K562 (cell line): ENCODE measurements around the gene MAP3K20. TPM values are rescaled to one million over a fixed set of nuclear protein-coding genes. Genes with fewer than 3 reads are reported as not detected.

ENCODE experiments used
- BCL6 ChIP-seq: fragments of 250-450 bp; sonication (Bioruptor Pico); IDR thresholded peaks from 2 replicates; pipeline ENCODE4 v1.4.0; 2020
- CBFB ChIP-seq: sonication (generic); formaldehyde crosslinking; IDR thresholded peaks from 2 replicates; pipeline ENCODE4 v1.4.0; 2020; ENCODE audit warnings: mild to moderate bottlenecking, missing genetic modification reagents
- FOS ChIP-seq: IDR thresholded peaks from 3 replicates; pipeline ENCODE4 v1.6.1; 2011; ENCODE audit not compliant: insufficient read length; ENCODE audit errors: extremely low read depth
- HNRNPK ChIP-seq: fragments of 200-400 bp; formaldehyde crosslinking; IDR thresholded peaks from one replicate; pipeline ENCODE4 v1.6.1; 2018; ENCODE audit warnings: mild to moderate bottlenecking, low read depth, low read length; ENCODE audit not compliant: poor library complexity, severe bottlenecking
- HSF4 ChIP-seq: fragments of 250-450 bp; sonication (Bioruptor Pico); IDR thresholded peaks from 2 replicates; pipeline ENCODE4 v2.1.2; 2022; ENCODE audit warnings: mild to moderate bottlenecking, moderate library complexity, borderline replicate concordance
- NBN ChIP-seq: fragments of 450-650 bp; IDR thresholded peaks from 2 replicates; pipeline ENCODE4 v1.6.1; 2016; ENCODE audit warnings: low read depth, mild to moderate bottlenecking
- NEUROD1 ChIP-seq: fragments of 150-350 bp; IDR thresholded peaks from 2 replicates; pipeline ENCODE4 v1.6.1; 2014; ENCODE audit warnings: borderline replicate concordance, low read length, low read depth; ENCODE audit not compliant: partially characterized antibody
- NR4A1 ChIP-seq, 2 experiments: fragments of 250-450 bp in 1 of 2; fragments of 450-650 bp in 1 of 2; sonication (Bioruptor Pico) in 1 of 2; IDR thresholded peaks; 2 replicates each; pipeline versions ENCODE4 v1.4.0 to v1.6.1; 2016 to 2020; ENCODE audit warnings: mild to moderate bottlenecking in 2 of 2, missing compliant biosample characterization in 1 of 2, missing genetic modification characterization in 1 of 2, moderate library complexity in 1 of 2
- NRF1 ChIP-seq, 2 experiments: fragments of 450-650 bp; IDR thresholded peaks in 1 of 2; conservative IDR thresholded peaks in 1 of 2; 2 replicates each; pipeline ENCODE4 v1.6.1; 2014; ENCODE audit warnings: mild to moderate bottlenecking in 2 of 2
- POLR2G ChIP-seq: fragments of 200-400 bp; formaldehyde crosslinking; IDR thresholded peaks from 2 replicates; pipeline ENCODE4 v1.6.1; 2017; ENCODE audit warnings: low read depth, mild to moderate bottlenecking, antibody characterized with exemption, low read length, moderate library complexity
- RBFOX2 ChIP-seq: fragments of 200-400 bp; formaldehyde crosslinking; IDR thresholded peaks from 2 replicates; pipeline ENCODE4 v1.6.1; 2017; ENCODE audit warnings: low read depth, mild to moderate bottlenecking, low read length, moderate library complexity
- RBM15 ChIP-seq: fragments of 200-400 bp; formaldehyde crosslinking; IDR thresholded peaks from 2 replicates; pipeline ENCODE4 v1.6.1; 2018; ENCODE audit warnings: mild to moderate bottlenecking, low read length, moderate library complexity; ENCODE audit not compliant: insufficient read depth
- RNF2 ChIP-seq: sonication (generic); IDR thresholded peaks from 2 replicates; pipeline ENCODE4 v1.6.1; 2016
- SIX5 ChIP-seq, 2 experiments: IDR thresholded peaks; 2 replicates each; pipeline ENCODE4 v1.6.1; 2011; ENCODE audit warnings: low read length in 2 of 2, borderline replicate concordance in 1 of 2, low read depth in 1 of 2, mild to moderate bottlenecking in 1 of 2, moderate library complexity in 1 of 2; ENCODE audit not compliant: insufficient read depth in 1 of 2
- SMAD1 ChIP-seq: fragments of 150-350 bp; IDR thresholded peaks from 2 replicates; pipeline ENCODE4 v1.6.1; 2014; ENCODE audit warnings: low read length, low read depth; ENCODE audit not compliant: partially characterized antibody
- SRSF3 ChIP-seq: fragments of 200-400 bp; formaldehyde crosslinking; IDR thresholded peaks from 2 replicates; pipeline ENCODE4 v1.6.1; 2016; ENCODE audit warnings: mild to moderate bottlenecking, low read length, moderate library complexity; ENCODE audit not compliant: insufficient read depth
- THRA ChIP-seq: fragments of 450-650 bp; IDR thresholded peaks from 2 replicates; pipeline ENCODE4 v1.6.1; 2017; ENCODE audit warnings: mild to moderate bottlenecking, moderate library complexity
- ZBTB17 ChIP-seq: fragments of 450-650 bp; formaldehyde crosslinking; IDR thresholded peaks from 2 replicates; pipeline ENCODE4 v1.4.0; 2020; ENCODE audit warnings: mild to moderate bottlenecking
- ZBTB34 ChIP-seq: fragments of 250-450 bp; sonication (Bioruptor Pico); IDR thresholded peaks from 2 replicates; pipeline ENCODE4 v1.8.0; 2021; ENCODE audit warnings: mild to moderate bottlenecking, moderate library complexity
- ZFX ChIP-seq: sonication (generic); formaldehyde crosslinking; IDR thresholded peaks from 2 replicates; pipeline ENCODE4 v1.8.0; 2022; ENCODE audit warnings: mild to moderate bottlenecking, missing genetic modification reagents, moderate library complexity
- ZNF431 ChIP-seq: sonication (generic); formaldehyde crosslinking; IDR thresholded peaks from 2 replicates; pipeline ENCODE4 v1.8.0; 2022; ENCODE audit warnings: mild to moderate bottlenecking, missing genetic modification reagents
- ZNF707 ChIP-seq: fragments of 250-450 bp; sonication (Bioruptor Pico); conservative IDR thresholded peaks from 2 replicates; pipeline ENCODE4 v1.8.0; 2022; ENCODE audit warnings: inconsistent platforms, mild to moderate bottlenecking, moderate library complexity
- ZNF785 ChIP-seq: fragments of 250-450 bp; sonication (Bioruptor Pico); IDR thresholded peaks from 2 replicates; pipeline ENCODE4 v1.4.0; 2020; ENCODE audit warnings: mild to moderate bottlenecking
- polyA plus RNA-seq, 8 experiments: library from polyadenylated mRNA; depleted of rRNA in 4 of 8; stranded (reverse) in 5 of 8; unstranded in 3 of 8; fragments of >200 nt; fragmentation: Nextera tagmentation in 2 of 8; fragmentation: Illumina TruSeq in 1 of 8; extraction: Ambion mirVana in 2 of 8; extraction: Trizol in 1 of 8; gene quantifications; 2 replicates each; pipeline versions ENCODE4 v1.2.1 to v1.2.3, GENCODE V29; 2011 to 2014; ENCODE audit warnings: inconsistent platforms in 1 of 8, missing spikeins in 1 of 8
- total RNA-seq, 7 experiments: library from RNA; depleted of rRNA in 6 of 7; stranded (reverse); fragments of >200 nt in 6 of 7; fragmentation: Illumina TruSeq in 2 of 7; extraction: Trizol in 2 of 7; gene quantifications; 2 replicates each; pipeline versions ENCODE4 v1.2.1 to v1.2.3, GENCODE V29; 2011 to 2021; ENCODE audit warnings: low replicate concordance in 1 of 7
- TF ChIP-seq, protein P1 (sequence below): fragments of 250-450 bp; sonication (Bioruptor Pico); IDR thresholded peaks from 2 replicates; pipeline ENCODE4 v1.5.0; 2021; ENCODE audit warnings: mild to moderate bottlenecking, borderline replicate concordance

The MAP3K20 gene
- total and polyA plus RNA-seq, 9 of the 15 experiments (the other 6 are each of a cell fraction or from before 2014, with no cell fraction given) = 9.8 to 34.2 (median 27.3) TPM

GRCh38 chr2:173264603-173265366 lies 189.1 kb downstream of the MAP3K20 start (continued):
- TF ChIP-seq ZNF785 (no peak), HSF4 (CRISPR knock-in tag) (no peak), ZNF431 (CRISPR knock-in tag) (no peak), BCL6 (CRISPR knock-in tag) (no peak), NRF1 (conservative IDR thresholded peaks at IDR 0.05 in 1 of 2, IDR thresholded peaks at IDR 0.05 in 1 of 2) (no peak), CBFB (CRISPR knock-in tag) (no peak), SMAD1 (no peak), ZBTB34 (CRISPR knock-in tag) (no peak), ZNF707 (CRISPR knock-in tag) (no peak), HNRNPK (no peak), NBN (no peak), SRSF3 (no peak), RNF2 (no peak), ZFX (no peak), NR4A1 (CRISPR knock-in tag; IDR thresholded peaks at IDR 0.05) (no peak), NR4A1 (tag; IDR thresholded peaks at IDR 0.05) (no peak), NEUROD1 (no peak), THRA (no peak), FOS (no peak), ZBTB17 (0 out of 2 replicates have a peak, but pooled peaks have one; percentile 56), RBFOX2 (no peak), RBM15 (no peak), SIX5 (IDR thresholded peaks at IDR 0.05; ENCODE audit: borderline replicate concordance in 1 of 2, insufficient read depth in 1 of 2, low read depth in 1 of 2, low read length in 2 of 2) (no peak), POLR2G (no peak)
- TF ChIP-seq, protein P1, sequence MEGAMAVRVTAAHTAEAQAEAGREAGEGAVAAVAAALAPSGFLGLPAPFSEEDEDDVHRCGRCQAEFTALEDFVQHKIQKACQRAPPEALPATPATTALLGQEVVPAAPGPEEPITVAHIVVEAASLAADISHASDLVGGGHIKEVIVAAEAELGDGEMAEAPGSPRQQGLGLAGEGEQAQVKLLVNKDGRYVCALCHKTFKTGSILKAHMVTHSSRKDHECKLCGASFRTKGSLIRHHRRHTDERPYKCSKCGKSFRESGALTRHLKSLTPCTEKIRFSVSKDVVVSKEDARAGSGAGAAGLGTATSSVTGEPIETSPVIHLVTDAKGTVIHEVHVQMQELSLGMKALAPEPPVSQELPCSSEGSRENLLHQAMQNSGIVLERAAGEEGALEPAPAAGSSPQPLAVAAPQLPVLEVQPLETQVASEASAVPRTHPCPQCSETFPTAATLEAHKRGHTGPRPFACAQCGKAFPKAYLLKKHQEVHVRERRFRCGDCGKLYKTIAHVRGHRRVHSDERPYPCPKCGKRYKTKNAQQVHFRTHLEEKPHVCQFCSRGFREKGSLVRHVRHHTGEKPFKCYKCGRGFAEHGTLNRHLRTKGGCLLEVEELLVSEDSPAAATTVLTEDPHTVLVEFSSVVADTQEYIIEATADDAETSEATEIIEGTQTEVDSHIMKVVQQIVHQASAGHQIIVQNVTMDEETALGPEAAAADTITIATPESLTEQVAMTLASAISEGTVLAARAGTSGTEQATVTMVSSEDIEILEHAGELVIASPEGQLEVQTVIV (CRISPR knock-in tag) = no peak
